Fibroblast of peridontal ligament (primary cell): ENCODE results near the gene BCR.

ENCODE experiments used
- DNase-seq: peaks from one replicate; pipeline ENCODE4 v3.0.0-alpha.2; 2010; ENCODE audit errors: extremely low read depth

BCR gene

GRCh38 chr22:23151827-23152226 is 28.5 kb upstream of the BCR start:
- no peak for DNase-seq

GRCh38 chr22:23152238-23153114 is 27.8 kb upstream of the BCR start:
- no peak for DNase-seq

- DNase-seq = no peak
Measured at GRCh38 chr22:23153994-23154393, 26.3 kb upstream of the BCR start.

GRCh38 chr22:23154461-23154860 is 25.8 kb upstream of the BCR start:
- DNase-seq = no peak

- no peak for DNase-seq
Measured at GRCh38 chr22:23155143-23155542, 25.2 kb upstream of the BCR start.

GRCh38 chr22:23155831-23156230 is 24.5 kb upstream of the BCR start:
- DNase-seq = no peak

GRCh38 chr22:23156286-23156685 is 24.0 kb upstream of the BCR start:
- DNase-seq = no peak

GRCh38 chr22:23157560-23158515 is 22.5 kb upstream of the BCR start:
- no peak for DNase-seq

- no peak for DNase-seq
Measured at GRCh38 chr22:23158516-23159290, 21.6 kb upstream of the BCR start.

- DNase-seq = no peak
Measured at GRCh38 chr22:23159291-23159630, 21.0 kb upstream of the BCR start.

- no peak for DNase-seq
Measured at GRCh38 chr22:23161029-23161428, 19.3 kb upstream of the BCR start.

- DNase-seq = no peak
Measured at GRCh38 chr22:23161574-23161973, 18.7 kb upstream of the BCR start.

- DNase-seq = no peak
Measured at GRCh38 chr22:23163665-23164064, 16.6 kb upstream of the BCR start.

GRCh38 chr22:23164091-23164490 is 16.2 kb upstream of the BCR start:
- DNase-seq = no peak

GRCh38 chr22:23166042-23166831 is 14.1 kb upstream of the BCR start:
- DNase-seq = no peak

- no peak for DNase-seq
Measured at GRCh38 chr22:23166841-23167616, 13.3 kb upstream of the BCR start.

- DNase-seq = no peak
Measured at GRCh38 chr22:23168391-23169042, 11.8 kb upstream of the BCR start.

GRCh38 chr22:23169043-23169406 is 11.3 kb upstream of the BCR start:
- DNase-seq = no peak

- DNase-seq = no peak
Measured at GRCh38 chr22:23175817-23176644, 4.3 kb upstream of the BCR start.
